Measurements from ENCODE around the gene CLEC1A. TPM values are rescaled to one million over a fixed set of nuclear protein-coding genes. Genes with fewer than 3 reads are reported as not detected.

The CLEC1A gene
- polyA plus RNA-seq, 1 donor from 2014 or later = not detected

DNA sequence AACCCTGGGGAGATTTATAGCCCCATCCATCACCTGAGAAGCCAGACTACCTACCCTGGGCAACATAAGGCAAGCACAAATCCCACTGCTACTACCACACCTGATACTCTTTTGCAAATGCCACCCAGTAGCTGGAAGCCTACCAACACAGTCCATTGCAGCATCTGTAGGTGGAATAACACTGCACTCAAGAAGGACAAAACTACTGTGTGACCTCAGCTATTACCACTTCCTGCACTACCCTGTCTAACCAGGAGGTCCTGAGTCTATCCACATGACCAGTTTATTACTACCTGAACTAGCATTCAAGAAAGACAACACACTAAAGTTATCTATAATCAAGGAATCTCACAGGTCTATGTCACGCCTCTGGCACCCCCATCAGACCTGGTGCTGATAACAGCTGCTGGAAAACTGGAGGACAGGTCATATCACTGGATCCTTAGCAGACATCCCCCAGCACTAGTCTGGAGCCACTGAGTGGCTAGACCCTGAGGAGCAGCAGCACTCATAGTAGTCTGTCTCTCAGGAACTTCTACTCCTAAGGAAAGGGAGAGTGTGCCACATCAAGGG, 2.9 kb upstream of the CLEC1A start:
- H3K27me3 ChIP-seq (ENCODE audit: insufficient read depth, low read depth, low read length) = no peaks in the 10 kb centered on the region
- TF ChIP-seq, protein P1, sequence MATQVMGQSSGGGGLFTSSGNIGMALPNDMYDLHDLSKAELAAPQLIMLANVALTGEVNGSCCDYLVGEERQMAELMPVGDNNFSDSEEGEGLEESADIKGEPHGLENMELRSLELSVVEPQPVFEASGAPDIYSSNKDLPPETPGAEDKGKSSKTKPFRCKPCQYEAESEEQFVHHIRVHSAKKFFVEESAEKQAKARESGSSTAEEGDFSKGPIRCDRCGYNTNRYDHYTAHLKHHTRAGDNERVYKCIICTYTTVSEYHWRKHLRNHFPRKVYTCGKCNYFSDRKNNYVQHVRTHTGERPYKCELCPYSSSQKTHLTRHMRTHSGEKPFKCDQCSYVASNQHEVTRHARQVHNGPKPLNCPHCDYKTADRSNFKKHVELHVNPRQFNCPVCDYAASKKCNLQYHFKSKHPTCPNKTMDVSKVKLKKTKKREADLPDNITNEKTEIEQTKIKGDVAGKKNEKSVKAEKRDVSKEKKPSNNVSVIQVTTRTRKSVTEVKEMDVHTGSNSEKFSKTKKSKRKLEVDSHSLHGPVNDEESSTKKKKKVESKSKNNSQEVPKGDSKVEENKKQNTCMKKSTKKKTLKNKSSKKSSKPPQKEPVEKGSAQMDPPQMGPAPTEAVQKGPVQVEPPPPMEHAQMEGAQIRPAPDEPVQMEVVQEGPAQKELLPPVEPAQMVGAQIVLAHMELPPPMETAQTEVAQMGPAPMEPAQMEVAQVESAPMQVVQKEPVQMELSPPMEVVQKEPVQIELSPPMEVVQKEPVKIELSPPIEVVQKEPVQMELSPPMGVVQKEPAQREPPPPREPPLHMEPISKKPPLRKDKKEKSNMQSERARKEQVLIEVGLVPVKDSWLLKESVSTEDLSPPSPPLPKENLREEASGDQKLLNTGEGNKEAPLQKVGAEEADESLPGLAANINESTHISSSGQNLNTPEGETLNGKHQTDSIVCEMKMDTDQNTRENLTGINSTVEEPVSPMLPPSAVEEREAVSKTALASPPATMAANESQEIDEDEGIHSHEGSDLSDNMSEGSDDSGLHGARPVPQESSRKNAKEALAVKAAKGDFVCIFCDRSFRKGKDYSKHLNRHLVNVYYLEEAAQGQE (IDR thresholded peaks at IDR 0.05; ENCODE audit: borderline replicate concordance) = no peak
- TF ChIP-seq EP300 (conservative IDR thresholded peaks at IDR 0.05; ENCODE audit: poor library complexity, severe bottlenecking) (no peak), SMC3 (conservative IDR thresholded peaks at IDR 0.05; ENCODE audit: poor library complexity) (no peak), POLR2AphosphoS5 (IDR thresholded peaks at IDR 0.05) (no peak), EZH2 (IDR thresholded peaks at IDR 0.05; ENCODE audit: borderline replicate concordance, insufficient read depth, low read length, poor library complexity, severe bottlenecking) (no peak), TAF1 (IDR thresholded peaks at IDR 0.05; ENCODE audit: low read depth) (no peak), RAD21 (conservative IDR thresholded peaks at IDR 0.05) (no peak), MXI1 (conservative IDR thresholded peaks at IDR 0.05; ENCODE audit: poor library complexity, severe bottlenecking) (no peak)
- TF ChIP-seq, protein P2, sequence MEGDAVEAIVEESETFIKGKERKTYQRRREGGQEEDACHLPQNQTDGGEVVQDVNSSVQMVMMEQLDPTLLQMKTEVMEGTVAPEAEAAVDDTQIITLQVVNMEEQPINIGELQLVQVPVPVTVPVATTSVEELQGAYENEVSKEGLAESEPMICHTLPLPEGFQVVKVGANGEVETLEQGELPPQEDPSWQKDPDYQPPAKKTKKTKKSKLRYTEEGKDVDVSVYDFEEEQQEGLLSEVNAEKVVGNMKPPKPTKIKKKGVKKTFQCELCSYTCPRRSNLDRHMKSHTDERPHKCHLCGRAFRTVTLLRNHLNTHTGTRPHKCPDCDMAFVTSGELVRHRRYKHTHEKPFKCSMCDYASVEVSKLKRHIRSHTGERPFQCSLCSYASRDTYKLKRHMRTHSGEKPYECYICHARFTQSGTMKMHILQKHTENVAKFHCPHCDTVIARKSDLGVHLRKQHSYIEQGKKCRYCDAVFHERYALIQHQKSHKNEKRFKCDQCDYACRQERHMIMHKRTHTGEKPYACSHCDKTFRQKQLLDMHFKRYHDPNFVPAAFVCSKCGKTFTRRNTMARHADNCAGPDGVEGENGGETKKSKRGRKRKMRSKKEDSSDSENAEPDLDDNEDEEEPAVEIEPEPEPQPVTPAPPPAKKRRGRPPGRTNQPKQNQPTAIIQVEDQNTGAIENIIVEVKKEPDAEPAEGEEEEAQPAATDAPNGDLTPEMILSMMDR (IDR thresholded peaks at IDR 0.05; ENCODE audit: poor library complexity, severe bottlenecking) = no peak
- H3K79me2 ChIP-seq (replicated peaks; ENCODE audit: insufficient read depth, low read length) = no peaks in the 10 kb centered on the region
- no peak overlapping the region for H3K9ac ChIP-seq (ENCODE audit: low read length)
- H3K9me3 ChIP-seq (ENCODE audit: low read length) = no peaks in the 10 kb centered on the region
- H3K36me3 ChIP-seq (ENCODE audit: insufficient read depth, low read length) = no peaks in the 10 kb centered on the region
- H3K9me2 ChIP-seq (ENCODE audit: insufficient read depth, low read length) = no peaks in the 10 kb centered on the region
- no peak overlapping the region for H3K4me2 ChIP-seq (ENCODE audit: low read length)
- no peaks in the 10 kb centered on the region for H4K20me1 ChIP-seq (ENCODE audit: insufficient read depth)
- no peaks in the 10 kb centered on the region for H3F3A ChIP-seq (ENCODE audit: insufficient read depth, low read length, poor library complexity, severe bottlenecking)
- H3K4me3 ChIP-seq (ENCODE audit: low read length) = no peak overlapping the region
- no peak overlapping the region for H3K27ac ChIP-seq (ENCODE audit: low read length)
- no peak overlapping the region for H2AFZ ChIP-seq (ENCODE audit: low read depth, low read length)

DNA sequence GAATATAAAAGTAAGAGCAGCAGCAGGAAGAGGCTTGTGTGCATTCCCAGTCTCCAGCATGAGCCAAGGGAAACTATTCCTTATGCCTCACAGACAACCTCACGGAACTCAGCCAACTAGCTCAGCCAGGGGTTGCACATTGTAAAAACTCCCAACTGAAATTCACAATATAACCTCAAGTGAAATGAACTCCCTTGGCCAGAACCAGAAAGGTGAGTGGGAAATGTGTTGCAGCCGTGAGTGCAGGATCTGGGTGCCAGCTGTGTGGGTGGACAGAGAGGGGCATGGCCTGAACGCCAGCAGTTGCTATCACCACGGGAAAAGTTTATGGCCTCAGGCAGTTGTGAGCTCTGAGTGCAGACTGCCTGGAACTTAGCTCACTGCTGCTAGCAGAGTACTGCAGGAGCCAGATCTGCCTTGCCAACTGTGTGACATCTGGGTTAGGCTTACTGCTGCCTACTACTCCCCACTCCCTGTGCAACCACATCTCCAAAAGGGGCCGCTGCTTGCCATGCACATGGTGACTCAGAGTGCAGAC, 2.3 kb upstream of the CLEC1A start:
- H3K9ac ChIP-seq (ENCODE audit: low read length) = no peak overlapping the region
- no peaks in the 10 kb centered on the region for H3K27me3 ChIP-seq (ENCODE audit: insufficient read depth, low read depth, low read length)
- TF ChIP-seq POLR2AphosphoS5 (IDR thresholded peaks at IDR 0.05) = no peak
- no peak for TF ChIP-seq TAF1 (IDR thresholded peaks at IDR 0.05; ENCODE audit: low read depth)
- no peak for TF ChIP-seq EP300 (conservative IDR thresholded peaks at IDR 0.05; ENCODE audit: poor library complexity, severe bottlenecking)
- TF ChIP-seq RAD21 (conservative IDR thresholded peaks at IDR 0.05) = no peak
- no peak for TF ChIP-seq SMC3 (conservative IDR thresholded peaks at IDR 0.05; ENCODE audit: poor library complexity)
- no peak for TF ChIP-seq MXI1 (conservative IDR thresholded peaks at IDR 0.05; ENCODE audit: poor library complexity, severe bottlenecking)
- TF ChIP-seq, protein P1 (IDR thresholded peaks at IDR 0.05; ENCODE audit: borderline replicate concordance) = no peak
- no peaks in the 10 kb centered on the region for H3K36me3 ChIP-seq (ENCODE audit: insufficient read depth, low read length)
- H4K20me1 ChIP-seq (ENCODE audit: insufficient read depth) = no peaks in the 10 kb centered on the region
- no peak overlapping the region for H3K4me3 ChIP-seq (ENCODE audit: low read length)
- H3K9me3 ChIP-seq (ENCODE audit: low read length) = no peaks in the 10 kb centered on the region
- H3K4me2 ChIP-seq (ENCODE audit: low read length) = no peak overlapping the region
- no peak overlapping the region for H2AFZ ChIP-seq (ENCODE audit: low read depth, low read length)
- H3K79me2 ChIP-seq (replicated peaks; ENCODE audit: insufficient read depth, low read length) = no peaks in the 10 kb centered on the region
- H3K9me2 ChIP-seq (ENCODE audit: insufficient read depth, low read length) = no peaks in the 10 kb centered on the region
- no peak overlapping the region for H3K27ac ChIP-seq (ENCODE audit: low read length)
- H3F3A ChIP-seq (ENCODE audit: insufficient read depth, low read length, poor library complexity, severe bottlenecking) = no peaks in the 10 kb centered on the region
